DMS 273 treated with DMSO at 0.1 percent for 48 hours (cell line): ENCODE measurements around the gene UMOD.
"Not testable (repeated sequence)": the region's sequence is repeated elsewhere in the genome, so short reads cannot be mapped to it uniquely, and the experiment has no call there.

Experiments
- DNase-seq: peaks from one replicate; lab custom pipeline; 2025; lab: John Stamatoyannopoulos, UW

Gene UMOD

DNA sequence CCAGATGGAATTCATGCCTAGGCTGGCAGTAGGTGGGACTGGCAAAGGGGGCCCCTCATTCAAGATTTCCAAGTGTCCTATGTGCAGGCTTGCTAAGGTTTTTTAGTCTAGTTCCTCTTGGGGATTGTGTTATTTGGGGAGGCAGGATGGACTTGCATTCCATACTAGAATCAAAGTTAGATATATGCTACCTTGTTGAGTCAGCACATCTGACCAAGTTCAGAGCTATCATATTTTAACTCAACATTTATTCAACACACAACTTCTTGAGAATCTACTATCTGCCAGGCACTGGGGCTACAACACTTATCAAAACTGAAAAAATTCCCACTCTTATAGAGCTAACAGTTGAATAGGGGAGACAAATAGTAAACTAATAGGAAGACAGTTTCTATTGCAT lies 31.9 kb downstream of the UMOD start:
- no peak for DNase-seq

DNA sequence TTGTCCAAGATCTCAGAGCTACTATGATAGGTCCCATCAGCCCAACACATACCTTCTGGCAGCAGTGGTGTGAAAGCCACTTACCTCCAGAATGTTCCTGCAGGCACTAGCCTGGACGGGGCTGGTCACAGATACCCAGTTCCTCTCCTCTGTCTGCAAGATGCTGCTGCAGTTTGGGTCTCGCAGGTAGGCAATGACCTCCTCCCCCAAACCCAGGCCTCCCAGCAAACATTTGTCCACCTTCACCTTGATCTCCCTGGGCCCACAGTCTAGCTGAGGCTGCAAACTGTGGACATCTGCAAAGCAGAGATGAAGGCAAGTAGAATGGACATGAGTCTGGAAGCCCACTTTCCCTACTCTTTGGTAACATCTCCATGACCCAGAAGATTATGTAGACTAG lies 32.3 kb downstream of the UMOD start:
- no peak for DNase-seq

DNA sequence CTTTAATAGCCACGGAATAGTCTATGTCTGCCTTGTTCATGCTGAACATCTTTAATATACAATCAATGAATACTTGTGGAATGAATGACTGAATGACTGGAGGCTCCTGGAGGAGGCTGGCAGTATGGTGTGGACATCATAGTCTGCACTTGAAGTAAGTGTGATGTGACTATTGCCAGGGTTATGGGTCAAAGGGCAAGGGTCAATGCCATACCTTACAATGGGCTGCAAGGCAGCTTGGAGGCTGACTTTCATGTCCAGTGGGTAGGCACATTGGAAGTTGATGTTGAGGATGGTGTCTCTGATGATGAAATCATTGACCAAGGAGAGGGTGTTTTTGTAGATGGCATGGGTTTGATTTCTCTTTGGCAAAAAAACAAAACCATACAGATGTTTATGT lies 33.1 kb downstream of the UMOD start:
- DNase-seq = no peak

DNA sequence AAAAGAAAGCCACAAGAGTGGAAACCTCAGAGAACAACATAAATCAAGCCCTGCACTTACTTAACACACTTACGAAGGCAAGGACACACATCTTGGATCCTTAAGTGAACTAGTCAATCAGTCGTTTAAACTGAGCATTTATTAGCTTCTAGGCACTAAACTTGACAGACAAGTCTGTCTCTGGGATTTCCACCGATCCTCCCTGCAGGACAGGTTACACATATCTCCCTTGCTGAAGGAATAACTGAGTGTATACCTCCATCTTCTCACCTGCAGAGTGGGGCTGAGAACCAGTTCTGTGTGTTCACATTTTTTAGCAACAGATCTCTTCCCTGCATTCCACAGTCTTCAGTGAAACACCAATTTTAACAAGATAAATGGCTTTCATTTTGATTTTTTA lies 34.1 kb downstream of the UMOD start:
- DNase-seq = no peak

DNA sequence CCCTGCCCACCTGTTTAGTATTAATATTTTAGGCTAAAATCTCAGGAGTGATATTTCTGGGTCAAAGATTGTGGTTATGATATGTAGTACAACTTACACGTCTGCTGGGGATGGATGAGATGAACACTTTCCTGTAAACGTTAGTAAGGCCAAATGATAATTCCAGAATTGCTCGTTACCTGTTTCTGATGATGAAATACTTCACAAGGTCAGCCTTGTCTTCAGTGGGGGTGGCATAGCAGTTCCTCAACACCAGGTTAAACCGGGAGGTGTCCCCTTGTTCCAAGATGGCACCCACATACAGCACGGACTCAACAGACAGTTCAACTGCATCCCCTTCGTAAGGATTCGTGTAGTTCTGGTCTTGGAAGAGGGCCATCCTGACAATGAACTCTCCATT lies 34.5 kb downstream of the UMOD start:
- DNase-seq = no peak

DNA sequence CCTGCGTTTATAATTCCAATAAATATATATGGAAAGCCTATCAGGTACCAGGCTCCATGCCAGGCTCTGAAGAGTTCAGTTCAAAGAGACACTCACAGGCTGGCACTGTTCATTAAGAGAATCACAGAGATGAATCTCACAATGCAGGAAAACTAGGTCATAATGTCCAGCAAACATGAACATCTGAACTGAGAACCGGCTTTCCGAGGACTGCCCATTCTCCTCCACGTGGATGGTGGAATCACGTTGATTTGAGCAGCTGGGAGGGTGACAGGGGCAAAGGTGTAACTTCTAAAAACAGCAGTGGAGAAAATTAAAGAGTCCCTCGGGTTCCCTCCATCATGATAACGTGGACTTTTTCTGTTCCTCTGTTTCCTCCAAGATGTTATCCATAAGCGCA lies 35.4 kb downstream of the UMOD start:
- DNase-seq = no peak

DNA sequence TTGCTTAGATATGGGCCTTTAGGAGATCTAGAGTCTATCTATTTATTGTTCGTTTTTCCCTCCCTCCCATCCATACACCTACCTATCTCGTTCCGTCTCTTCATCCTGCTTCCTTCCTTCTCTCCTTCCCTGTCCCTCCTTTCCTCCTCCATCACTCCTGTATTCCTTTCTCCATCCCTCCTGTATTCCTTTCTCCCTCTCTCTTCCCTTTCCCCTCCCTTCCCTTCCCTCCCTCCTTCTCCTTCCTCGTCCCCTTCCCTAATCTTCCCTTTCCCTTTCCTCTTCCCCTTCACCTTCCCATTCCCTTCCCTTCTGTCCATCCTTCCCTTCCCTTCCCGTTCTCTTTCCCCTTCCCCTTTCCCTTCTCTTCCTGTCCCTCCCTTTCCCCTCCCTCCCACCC lies 35.8 kb downstream of the UMOD start:
- no peak for DNase-seq

DNA sequence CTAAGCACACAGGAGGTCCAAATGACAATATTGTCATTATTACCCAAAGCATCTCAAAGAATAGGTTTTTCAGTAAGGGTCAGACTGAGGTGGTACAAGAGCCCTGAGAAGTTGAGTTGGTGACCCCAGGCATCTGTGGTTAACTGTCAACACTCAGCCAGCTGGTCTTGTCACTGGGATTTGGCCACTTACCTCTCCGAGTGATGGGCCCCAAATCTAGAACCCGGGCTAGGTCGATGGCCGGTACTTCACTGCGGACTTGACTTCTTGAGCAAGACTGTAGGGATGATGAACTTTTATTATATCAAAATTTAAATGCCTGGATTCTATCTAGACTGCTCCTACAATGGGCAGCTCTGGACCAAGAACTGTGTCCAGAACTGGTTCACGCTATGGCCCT lies 36.8 kb downstream of the UMOD start:
- no peak for DNase-seq

DNA sequence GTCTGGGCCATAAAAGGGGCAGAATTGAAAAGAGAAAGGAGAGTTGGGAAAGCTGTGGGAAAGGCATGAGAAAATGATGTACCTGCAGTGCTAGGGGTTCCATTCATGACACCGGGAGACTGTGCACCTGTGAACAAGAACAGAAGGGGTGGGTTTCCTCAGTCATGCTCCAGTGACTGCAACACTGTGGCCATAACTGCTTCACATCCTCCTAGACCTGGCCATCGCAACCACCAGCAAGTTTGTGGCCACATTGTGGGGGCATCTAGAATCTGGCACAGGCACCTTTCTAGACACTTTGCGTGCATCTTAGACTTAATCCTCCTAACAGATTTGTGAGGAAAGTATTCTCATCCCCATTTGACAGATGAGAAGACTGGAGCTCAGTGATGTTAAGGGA lies 37.9 kb downstream of the UMOD start:
- DNase-seq = no peak

DNA sequence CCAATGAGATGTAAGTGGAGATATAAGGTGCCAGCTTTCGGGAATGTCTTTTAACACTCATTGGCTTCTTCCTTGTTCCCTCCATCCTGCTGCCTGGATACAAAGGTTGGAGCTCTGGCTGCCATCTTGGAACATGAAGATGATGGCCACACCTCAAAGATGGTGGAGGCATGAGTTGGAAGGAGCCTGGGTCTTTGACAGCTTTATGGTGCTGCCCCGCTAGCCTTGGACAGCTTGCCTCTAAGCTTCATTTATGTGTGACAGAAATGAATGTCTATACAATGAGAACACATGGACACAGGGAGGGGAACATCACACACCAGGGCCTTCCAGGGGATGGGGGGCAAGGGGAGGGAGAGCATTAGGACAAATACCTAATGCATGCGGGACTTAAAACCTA lies 38.8 kb downstream of the UMOD start:
- DNase-seq = no peak

DNA sequence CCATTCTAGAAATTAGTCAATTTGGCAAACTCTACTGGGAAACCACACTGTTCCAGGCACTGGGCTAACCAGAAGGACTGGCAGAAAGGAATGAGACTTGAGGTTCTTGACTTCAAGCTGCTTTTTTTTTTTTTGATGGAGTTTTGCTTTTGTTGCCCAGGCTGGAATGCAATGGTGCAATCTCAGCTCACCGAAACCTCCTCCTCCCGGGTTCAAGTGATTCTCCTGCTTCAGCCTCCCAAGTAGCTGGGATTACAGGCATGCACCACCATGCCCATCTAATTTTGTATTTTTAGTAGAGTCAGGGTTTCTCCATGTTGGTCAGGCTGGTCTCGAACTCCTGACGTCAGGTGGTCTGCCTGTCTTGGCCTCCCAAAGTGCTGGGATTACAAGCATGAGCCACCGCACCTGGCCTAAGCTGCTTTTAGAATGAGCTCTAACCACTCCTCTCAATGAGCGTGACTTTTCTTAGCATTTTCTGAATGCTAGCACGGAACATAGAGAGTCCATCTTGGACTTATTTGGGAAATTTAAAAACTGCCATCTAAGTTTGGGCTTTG lies 39.9 kb downstream of the UMOD start:
- DNase-seq = not testable (repeated sequence)

DNA sequence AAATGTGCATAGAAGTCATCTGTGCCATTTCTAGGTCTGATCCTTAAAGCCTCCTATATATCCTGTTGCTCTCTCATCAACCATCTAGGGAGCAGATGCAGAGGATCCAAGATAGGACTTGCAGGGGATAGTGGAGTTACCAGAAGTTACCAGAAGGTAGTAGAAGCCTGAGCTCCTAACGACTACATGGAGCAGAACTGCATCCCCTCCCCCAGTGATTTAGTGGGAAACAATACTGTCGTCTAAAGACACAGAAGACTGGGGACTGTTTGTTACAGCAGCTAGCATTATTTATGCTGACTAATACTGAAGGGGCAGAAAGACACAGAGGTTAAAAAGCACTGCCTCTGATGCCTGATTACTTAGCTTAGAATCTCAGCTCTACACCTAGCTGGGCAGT lies 41.0 kb downstream of the UMOD start:
- DNase-seq = no peak

DNA sequence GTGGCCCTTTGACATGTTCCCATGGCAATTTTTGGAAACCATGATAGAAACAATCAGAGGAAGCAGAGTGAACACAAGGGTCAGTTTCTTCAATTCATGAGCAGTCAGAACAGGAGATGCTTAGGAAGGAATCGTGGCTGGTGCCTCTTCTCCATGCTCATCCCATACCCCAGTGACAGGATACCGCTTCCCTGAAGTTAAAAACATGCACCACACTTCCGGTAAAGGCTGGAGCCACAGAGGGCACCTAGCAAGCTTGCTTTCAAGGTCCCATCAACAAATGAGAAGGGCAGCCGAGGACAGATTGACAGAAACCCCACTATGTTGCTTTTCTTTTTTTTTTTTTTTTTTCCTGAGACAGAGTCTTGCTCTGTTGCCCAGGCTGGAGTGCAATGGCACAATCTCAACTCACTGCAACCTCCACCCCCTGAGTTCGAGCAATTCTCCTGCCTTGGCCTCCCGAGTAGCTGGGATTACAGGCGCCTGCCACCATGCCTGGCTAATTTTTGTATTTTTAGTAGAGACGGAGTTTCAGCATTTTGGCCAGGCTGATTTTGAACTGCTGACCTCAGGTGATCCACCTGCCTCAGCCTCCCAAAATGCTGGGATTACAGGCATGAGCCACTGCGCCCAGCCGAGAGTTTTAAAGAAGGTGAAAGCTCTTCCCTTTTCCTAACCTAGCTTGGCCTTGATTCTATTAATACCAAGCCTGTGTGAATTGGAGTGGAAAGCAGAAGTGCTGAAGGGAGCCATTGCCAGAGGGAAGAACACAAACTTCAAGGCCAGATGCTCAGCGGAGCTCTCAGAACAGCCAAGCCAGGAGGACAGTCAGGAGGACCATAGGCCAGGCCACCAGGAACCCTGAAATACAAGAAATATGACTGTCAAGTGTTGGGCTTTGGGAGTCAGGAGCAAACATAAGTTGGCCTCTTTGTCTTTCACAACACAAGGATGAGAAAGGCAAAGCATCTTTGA lies 41.8 kb downstream of the UMOD start:
- DNase-seq = no peak

DNA sequence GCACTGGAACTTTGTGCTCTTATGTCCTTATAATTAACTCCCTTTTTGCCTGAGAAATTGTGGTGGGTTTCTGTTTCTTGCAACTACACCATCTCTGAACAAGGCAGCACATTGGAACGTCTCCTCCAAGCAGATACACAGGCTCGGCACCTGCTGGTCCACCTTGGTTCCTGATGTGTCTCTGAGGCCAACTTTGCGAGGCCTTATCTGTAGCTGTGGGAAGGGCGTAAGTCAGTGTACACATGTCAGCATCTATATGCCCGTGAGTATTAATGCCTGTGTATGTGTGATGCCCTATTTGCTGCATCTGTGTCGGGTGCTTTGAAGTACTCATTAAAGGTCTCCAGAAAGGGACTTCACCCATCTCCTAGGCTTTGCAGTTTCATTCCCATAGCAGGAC lies 42.7 kb downstream of the UMOD start:
- DNase-seq = no peak

DNA sequence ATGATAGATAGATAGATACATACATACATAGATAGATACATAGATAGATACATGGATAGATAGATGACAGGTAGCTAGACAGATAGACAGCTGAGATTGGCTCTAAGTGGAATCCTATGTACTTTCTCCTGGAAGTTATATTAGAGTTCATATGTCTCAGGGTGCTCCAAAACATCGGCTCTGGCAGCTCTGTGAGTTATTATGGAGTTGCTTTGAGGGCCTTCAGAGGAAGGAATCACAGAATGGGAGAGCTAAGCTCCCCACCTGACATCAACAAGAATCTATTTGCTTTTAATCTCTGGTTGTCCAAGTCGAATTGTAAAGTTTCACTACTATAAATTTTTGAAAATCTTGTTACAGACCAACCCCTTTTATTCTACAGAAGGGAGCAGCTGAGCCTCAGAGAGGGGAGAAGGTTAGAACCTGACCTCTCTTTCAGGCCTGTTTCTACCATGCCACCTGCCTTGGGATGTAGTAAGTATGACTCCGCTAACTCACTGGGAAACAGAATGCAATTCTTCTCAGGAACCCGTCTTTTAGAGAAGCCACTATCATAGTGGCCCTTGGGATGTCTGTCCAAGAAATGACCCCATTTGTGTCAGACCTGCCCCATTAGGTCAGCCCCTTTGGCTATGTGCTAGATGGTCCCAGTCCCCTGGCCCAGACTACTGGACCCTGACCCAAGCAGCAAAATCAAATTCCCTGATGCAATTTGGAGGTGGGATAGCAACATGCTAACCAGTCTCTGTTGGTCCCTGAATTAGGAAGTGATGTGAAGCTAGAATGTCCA lies 43.5 kb downstream of the UMOD start:
- no peak for DNase-seq

DNA sequence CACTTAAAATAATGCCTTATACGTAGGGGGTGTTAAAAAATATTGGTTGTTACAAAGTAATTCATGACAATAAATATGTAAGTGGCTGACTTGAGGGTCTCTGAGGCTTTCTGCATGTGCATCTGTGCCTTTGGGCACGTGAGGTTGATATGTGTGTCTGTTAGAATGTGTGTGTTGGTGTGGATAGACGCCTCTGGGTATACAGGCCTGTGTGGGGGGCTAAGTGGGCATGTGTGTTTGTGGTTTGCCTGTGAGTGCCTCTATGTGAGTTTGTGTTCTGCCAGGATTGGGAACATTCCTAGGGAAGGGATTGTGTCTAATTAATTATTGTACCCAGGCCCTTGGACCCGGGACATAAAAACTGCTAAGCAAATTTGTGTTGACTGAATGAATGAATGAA lies 44.2 kb downstream of the UMOD start:
- no peak for DNase-seq

DNA sequence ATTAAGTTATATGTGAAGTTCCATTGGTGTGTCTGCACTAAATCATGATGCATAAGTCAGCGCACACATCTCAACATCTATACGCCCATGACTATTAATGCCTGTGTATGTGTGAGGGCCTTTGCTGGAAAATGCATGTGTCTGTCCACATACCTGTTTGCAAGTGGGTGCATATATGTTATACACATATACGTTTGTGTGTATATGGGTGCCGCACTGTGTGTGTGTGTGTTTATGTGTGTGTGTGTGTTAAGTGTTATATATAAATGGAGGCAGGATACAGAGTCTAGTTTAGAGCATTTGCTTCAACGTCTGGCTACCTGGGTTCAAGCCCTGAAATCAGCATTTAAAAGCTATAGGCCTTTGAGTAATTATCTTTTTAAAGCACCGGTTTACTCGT lies 44.7 kb downstream of the UMOD start:
- DNase-seq = no peak

DNA sequence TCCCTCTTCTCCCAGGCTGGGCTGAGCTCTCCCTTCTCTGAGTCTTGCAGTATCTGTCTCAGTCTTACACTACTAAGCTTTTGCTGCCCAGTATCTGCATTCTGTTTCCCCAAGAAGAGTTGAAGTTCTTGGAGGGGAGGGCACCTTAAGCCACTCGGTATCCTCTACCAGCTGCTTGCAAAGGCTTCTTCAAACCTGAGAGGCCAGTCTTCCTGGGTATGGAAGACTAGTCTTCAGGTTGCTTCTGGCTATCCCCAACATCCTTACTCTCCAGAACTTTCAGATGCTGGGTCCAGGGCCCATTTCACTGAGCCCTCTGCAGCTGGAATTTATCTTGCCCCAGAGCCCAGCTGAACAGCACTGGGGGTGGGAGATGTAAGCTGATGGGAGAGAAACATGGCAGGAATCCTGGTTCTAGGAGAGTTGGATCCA lies 45.3 kb downstream of the UMOD start:
- DNase-seq = no peak

DNA sequence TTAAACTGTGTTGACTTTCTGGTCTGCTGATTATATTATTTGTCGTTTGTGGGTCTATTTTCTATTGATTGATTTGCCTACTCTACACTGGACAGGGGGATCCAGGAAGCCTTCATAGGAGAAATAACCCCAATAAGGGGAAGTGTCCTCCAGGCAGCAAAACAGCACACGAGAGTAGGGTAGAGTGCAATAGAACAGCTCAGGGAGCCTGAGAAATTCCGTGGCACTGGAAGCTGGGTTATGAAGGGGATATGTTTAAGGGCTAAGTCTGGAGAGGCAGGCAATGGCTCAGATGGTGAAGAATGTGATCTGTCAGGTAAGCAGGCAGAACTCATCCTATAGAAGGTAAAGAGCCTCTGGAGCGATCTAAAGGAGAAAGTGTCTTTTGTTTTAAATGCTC lies 46.1 kb downstream of the UMOD start:
- no peak for DNase-seq

DNA sequence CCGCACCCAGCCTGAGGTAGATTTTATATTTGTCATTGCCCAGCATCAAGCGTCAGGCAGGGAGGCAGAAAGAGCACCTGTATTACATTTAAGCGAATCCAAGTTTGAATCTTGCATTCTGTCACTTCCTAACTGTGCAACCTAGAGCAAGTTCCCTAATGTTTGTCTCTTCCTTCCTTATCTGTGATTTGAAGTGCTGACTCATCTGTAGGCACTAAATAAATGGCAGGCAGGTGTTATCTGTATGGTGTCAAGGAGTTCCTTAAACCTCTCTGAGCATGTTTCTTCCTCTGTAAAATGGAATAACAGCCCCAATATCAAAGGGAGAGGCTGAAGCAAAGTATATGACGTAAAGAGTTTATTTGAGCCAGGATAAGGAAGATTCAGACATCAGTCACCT lies 49.5 kb downstream of the UMOD start:
- DNase-seq = no peak

DNA sequence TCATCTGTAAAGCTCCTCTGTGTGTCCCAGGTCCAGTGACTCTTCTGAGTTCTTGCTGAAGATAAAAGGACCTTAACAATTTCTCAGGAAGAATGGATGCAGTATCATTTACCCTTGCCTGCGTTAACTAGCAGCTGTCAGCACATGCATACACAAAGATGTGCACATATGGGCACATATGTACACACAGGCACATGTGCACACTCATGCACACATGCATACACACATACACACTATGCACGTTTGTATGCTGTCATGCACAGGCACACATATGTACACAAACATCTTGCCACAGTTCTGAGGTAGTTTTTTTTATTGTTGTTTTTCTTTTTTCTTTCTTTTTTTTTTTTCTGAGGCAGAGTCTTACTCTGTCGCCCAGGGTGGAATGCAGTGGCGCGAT lies 50.1 kb downstream of the UMOD start:
- DNase-seq = no peak

DNA sequence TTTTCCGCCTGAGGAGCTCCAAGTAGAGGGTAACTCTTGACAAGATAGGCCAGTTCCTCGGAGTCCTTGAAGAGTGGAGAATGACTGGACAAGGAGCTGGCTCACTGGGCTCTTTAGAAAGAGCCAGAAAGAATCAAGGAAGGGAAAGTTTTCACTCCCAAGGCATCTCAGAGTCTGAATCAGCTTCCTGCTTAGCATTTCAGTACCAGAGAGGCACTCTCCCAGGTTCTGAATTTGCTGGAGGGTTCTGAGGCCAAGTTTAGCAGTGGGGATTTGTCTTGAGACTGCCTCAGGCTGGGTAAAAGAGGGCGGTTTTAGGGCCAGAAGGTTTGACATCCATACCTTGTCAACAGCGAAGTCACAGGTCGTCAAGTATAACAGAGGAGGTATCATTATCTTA lies 50.7 kb downstream of the UMOD start:
- DNase-seq = no peak
